PFSK-1 (cell line): ENCODE results near the gene HOXD12.

ENCODE experiments used
- FOXP2 ChIP-seq: optimal IDR thresholded peaks from 2 replicates; pipeline ENCODE3; 2011; ENCODE audit warnings: borderline replicate concordance, control low read depth, inconsistent platforms; ENCODE audit not compliant: insufficient read depth; ENCODE audit errors: extremely low read length, extremely low read depth
- POLR2AphosphoS5 ChIP-seq: IDR thresholded peaks from 2 replicates; pipeline ENCODE4 v1.6.1; 2012; ENCODE audit warnings: low read depth, mild to moderate bottlenecking, control low read depth, low read length, moderate library complexity
- SIN3A ChIP-seq: IDR thresholded peaks from 2 replicates; pipeline ENCODE4 v1.6.1; 2012; ENCODE audit warnings: mild to moderate bottlenecking, low read length, moderate library complexity, borderline replicate concordance; ENCODE audit not compliant: insufficient read depth
- TAF1 ChIP-seq: IDR thresholded peaks from 2 replicates; pipeline ENCODE4 v1.6.1; 2012; ENCODE audit warnings: low read length, control low read depth, borderline replicate concordance; ENCODE audit not compliant: insufficient read depth
- TF ChIP-seq, protein P1 (sequence below), 2 experiments: IDR thresholded peaks; 2 replicates each; pipeline versions ENCODE4 v1.6.1 to v1.8.0; 2011 to 2012; ENCODE audit warnings: low read depth in 2 of 2, low read length in 2 of 2, control low read depth in 1 of 2, inconsistent platforms in 1 of 2, mild to moderate bottlenecking in 1 of 2, moderate library complexity in 1 of 2; ENCODE audit not compliant: insufficient read depth in 1 of 2

HOXD12 gene

DNA sequence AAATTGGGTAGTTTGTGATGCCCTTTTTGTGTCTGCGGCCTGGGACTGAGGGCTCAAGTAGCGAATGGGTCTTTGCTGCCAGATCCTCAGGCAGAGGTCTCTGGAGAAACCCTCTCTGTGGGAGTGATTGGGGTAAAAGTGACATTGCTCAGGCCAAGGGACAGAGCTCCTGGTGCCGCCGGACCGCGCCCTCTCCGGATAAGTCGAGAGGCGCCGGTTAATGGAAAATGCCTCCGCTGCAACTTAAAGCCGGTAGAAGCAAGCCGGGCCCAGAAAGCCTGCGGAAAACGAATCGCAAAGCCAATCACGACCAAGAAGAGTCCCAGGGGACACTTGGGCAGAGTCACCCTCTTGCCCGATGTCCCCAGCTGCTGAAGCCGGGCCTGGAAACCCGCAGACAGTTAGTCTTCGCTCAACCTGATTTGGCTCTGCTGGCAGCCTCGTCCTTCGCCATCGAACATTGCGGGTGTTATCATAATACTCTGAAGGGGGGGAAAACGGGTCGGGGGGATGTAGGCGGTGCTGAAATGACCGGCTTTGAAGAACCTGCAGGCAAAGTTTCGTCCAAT is 352 bp upstream of the HOXD12 start:
- TF ChIP-seq TAF1 (no peak), FOXP2 (no peak)
- TF ChIP-seq, protein P1, sequence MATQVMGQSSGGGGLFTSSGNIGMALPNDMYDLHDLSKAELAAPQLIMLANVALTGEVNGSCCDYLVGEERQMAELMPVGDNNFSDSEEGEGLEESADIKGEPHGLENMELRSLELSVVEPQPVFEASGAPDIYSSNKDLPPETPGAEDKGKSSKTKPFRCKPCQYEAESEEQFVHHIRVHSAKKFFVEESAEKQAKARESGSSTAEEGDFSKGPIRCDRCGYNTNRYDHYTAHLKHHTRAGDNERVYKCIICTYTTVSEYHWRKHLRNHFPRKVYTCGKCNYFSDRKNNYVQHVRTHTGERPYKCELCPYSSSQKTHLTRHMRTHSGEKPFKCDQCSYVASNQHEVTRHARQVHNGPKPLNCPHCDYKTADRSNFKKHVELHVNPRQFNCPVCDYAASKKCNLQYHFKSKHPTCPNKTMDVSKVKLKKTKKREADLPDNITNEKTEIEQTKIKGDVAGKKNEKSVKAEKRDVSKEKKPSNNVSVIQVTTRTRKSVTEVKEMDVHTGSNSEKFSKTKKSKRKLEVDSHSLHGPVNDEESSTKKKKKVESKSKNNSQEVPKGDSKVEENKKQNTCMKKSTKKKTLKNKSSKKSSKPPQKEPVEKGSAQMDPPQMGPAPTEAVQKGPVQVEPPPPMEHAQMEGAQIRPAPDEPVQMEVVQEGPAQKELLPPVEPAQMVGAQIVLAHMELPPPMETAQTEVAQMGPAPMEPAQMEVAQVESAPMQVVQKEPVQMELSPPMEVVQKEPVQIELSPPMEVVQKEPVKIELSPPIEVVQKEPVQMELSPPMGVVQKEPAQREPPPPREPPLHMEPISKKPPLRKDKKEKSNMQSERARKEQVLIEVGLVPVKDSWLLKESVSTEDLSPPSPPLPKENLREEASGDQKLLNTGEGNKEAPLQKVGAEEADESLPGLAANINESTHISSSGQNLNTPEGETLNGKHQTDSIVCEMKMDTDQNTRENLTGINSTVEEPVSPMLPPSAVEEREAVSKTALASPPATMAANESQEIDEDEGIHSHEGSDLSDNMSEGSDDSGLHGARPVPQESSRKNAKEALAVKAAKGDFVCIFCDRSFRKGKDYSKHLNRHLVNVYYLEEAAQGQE (IDR thresholded peaks at IDR 0.05; ENCODE audit: insufficient read depth in 1 of 2, low read depth in 2 of 2, low read length in 2 of 2) = no peak

DNA sequence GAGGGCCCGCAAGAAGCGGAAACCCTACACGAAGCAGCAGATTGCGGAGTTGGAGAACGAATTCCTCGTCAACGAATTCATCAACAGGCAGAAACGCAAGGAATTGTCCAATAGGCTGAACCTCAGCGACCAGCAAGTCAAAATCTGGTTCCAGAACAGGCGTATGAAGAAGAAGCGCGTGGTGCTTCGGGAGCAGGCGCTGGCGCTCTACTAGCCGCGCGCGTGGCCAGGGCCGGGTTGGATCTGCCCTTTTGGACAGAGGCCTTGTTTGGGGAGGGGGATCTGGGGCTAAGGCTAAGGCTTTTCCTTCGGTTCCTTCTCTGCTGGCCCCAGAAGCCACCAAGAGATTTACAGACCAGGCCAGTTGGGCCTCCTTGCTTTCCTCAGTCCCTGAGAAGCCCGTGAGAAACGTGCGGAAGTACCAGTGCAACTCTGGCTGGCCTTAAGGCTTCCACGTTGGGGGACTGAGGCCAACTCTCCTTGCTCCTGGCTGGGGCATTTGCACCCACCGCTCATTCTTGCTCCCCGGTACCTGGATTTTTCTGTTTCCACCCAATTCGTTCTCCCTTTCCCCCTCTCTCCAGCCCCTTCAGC is 1.0 kb downstream of the HOXD12 start:
- TF ChIP-seq TAF1 (no peak), SIN3A (no peak), POLR2AphosphoS5 (no peak), FOXP2 (no peak)
- TF ChIP-seq, protein P1 (IDR thresholded peaks at IDR 0.05; ENCODE audit: insufficient read depth in 1 of 2, low read depth in 2 of 2, low read length in 2 of 2) = no peak

DNA sequence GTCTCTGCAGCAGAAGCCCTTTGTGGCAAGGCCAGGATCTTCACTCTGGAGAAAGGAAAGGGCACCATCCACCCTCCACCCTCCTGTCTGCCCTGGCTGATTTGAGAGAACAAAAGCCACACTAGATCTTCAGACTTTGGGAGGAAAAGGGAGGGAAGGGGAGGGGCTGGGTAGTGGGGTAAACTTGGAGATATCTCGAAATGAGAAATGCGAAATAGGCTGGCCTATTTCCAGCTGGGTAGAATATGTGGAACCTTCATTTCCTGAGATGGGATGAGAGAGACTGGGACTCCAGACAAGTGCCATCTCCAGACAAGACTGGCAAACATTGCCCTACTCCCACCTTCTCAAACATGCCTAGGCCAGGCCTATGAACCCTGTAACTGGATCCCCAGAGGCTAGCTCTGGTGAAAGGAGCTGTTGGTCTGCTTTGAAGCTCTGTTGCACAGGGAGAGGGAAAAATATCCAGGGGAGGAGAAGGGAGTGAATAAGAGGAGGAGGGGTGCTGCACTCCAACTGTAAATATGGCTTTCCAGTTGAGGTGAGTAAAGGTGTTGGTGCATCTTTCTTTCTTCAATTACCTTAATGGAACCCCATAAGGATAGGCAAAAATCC is 1.7 kb downstream of the HOXD12 start:
- TF ChIP-seq POLR2AphosphoS5 (no peak), SIN3A (no peak)
- TF ChIP-seq, protein P1 (IDR thresholded peaks at IDR 0.05; ENCODE audit: insufficient read depth in 1 of 2, low read depth in 2 of 2, low read length in 2 of 2) = no peak

DNA sequence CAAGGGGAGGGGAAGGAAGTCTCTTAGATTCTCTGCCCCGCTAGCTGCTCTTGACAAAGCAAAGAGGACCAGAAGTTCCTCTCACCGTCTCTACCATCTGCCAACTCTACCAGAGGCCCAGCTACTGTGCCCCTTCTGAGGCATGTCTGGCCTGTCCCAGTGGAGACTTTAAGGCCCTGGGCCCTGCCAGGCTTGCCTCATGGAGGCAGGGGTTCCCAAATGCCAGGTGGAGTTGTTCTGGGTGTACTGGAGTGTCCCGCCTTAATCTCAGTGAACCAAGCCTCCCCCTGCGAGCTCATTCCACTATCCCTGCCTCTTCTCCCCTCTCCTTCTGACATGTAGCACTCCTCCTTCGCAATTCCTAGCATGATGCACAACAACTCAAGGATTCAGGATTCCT is 2.2 kb downstream of the HOXD12 start:
- TF ChIP-seq POLR2AphosphoS5 (no peak), FOXP2 (no peak), SIN3A (no peak), TAF1 (no peak)
- TF ChIP-seq, protein P1 (IDR thresholded peaks at IDR 0.05; ENCODE audit: insufficient read depth in 1 of 2, low read depth in 2 of 2, low read length in 2 of 2) = no peak

DNA sequence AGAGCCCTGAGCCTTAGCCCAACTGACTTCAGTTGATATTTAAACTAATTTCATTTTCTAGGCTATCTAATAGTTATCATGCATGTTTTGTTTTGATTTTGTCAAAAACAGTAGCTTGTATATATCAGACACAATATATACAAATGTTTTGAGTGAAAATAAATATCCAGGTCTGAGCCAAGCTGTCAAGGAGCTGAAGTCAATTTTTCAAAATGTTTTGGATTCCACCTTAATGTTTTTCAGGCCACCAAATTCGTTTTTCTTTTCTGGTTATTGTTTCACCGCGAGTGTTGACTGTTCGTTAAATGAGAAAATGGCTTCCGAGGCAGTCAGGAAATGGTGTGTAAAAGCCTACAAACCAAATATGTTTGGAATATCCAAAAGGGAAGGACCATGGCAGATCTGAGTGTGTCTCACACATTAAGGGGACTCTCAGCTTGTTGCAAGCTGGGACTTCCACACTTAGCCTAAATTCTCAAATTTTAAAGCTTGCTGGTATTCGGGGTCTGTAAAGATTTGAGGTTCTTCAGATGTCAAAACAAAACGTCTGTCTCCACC is 2.8 kb downstream of the HOXD12 start:
- no peak for TF ChIP-seq FOXP2
